ENCODE results near the gene EVC.

EVC gene

GRCh38 chr4:5730993-5731990 is 20.3 kb downstream of the EVC start:
- DNase-seq (ENCODE audit: low spot score), result no peak

GRCh38 chr4:5732158-5732557 is 21.2 kb downstream of the EVC start:
- no peak for DNase-seq (ENCODE audit: low spot score)

GRCh38 chr4:5734853-5735252 is 23.9 kb downstream of the EVC start:
- no peak for DNase-seq (ENCODE audit: low spot score)

GRCh38 chr4:5735463-5735862 is 24.5 kb downstream of the EVC start:
- no peak for DNase-seq (ENCODE audit: low spot score)

- no peak for DNase-seq (ENCODE audit: low spot score)
These were observed 27.1 kb downstream of the EVC start for GRCh38 chr4:5738061-5738460.

GRCh38 chr4:5742388-5742787 is 31.4 kb downstream of the EVC start:
- DNase-seq (ENCODE audit: low spot score), result no peak

- no peak for DNase-seq (ENCODE audit: low spot score)
These were observed 32.0 kb downstream of the EVC start for GRCh38 chr4:5742968-5743367.

GRCh38 chr4:5746250-5746649 is 35.2 kb downstream of the EVC start:
- no peak for DNase-seq (ENCODE audit: low spot score)

- DNase-seq (ENCODE audit: low spot score), result no peak
These were observed 36.1 kb downstream of the EVC start for GRCh38 chr4:5746829-5747737.

GRCh38 chr4:5747738-5748375 is 36.9 kb downstream of the EVC start:
- no peak for DNase-seq (ENCODE audit: low spot score)

- no peak for DNase-seq (ENCODE audit: low spot score)
These were observed 38.6 kb downstream of the EVC start for GRCh38 chr4:5749568-5749967.

GRCh38 chr4:5750052-5750945 is 39.3 kb downstream of the EVC start:
- DNase-seq (ENCODE audit: low spot score), result no peak

GRCh38 chr4:5750946-5751665 is 40.1 kb downstream of the EVC start:
- no peak for DNase-seq (ENCODE audit: low spot score)

- no peak for DNase-seq (ENCODE audit: low spot score)
These were observed 40.8 kb downstream of the EVC start for GRCh38 chr4:5751666-5752375.

- no peak for DNase-seq (ENCODE audit: low spot score)
These were observed 41.6 kb downstream of the EVC start for GRCh38 chr4:5752376-5753184.

GRCh38 chr4:5753366-5753765 is 42.4 kb downstream of the EVC start:
- DNase-seq (ENCODE audit: low spot score), result no peak

- no peak for DNase-seq (ENCODE audit: low spot score)
These were observed 42.9 kb downstream of the EVC start for GRCh38 chr4:5753766-5754528.

GRCh38 chr4:5754529-5754881 is 43.5 kb downstream of the EVC start:
- DNase-seq (ENCODE audit: low spot score), result no peak
